ENCODE results near the gene OLFML2B. TPM values are rescaled to one million over a fixed set of nuclear protein-coding genes. Genes with fewer than 3 reads are reported as not detected.

Gene OLFML2B
- total RNA-seq, 4 donors from 2014 or later = 0.11 to 5.7 (median 1.7) TPM

DNA sequence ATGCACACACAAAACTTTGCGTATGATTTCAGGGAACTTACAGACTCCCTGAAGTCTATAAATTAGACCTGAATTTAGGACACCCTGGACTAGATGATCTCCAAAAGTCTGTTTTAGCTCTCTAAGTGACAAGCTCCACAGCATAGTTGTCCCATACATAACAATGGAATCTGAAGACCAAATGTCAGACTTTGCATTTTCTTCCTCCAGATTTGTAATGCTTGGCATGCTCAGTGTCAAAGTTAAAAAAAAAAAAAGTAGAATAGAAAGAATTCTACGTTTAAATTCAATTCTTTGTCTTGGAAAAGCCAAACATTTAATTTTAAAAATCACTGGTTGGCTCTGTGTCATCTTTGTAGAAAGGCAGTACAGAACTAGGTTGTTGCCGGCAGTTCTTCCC is 66.7 kb downstream of the OLFML2B start:
- intact Hi-C loops (cut with DNase I) = no loop called here
- Histone ChIP-seq H3K9me3 (no peaks in the 10 kb centered on the region), H3K27me3 (no peaks in the 10 kb centered on the region), H3K4me1 (peaks cover 0 to 40% (median 8%) of the 10 kb centered on the region in 3 donors), H3K27ac (no peak overlapping the region), H3K36me3 (peaks cover 0 to 26% (median 7%) of the 10 kb centered on the region in 3 donors), H3K4me3 (no peak overlapping the region)
- DNase-seq = no peak
- TF ChIP-seq, protein P1, sequence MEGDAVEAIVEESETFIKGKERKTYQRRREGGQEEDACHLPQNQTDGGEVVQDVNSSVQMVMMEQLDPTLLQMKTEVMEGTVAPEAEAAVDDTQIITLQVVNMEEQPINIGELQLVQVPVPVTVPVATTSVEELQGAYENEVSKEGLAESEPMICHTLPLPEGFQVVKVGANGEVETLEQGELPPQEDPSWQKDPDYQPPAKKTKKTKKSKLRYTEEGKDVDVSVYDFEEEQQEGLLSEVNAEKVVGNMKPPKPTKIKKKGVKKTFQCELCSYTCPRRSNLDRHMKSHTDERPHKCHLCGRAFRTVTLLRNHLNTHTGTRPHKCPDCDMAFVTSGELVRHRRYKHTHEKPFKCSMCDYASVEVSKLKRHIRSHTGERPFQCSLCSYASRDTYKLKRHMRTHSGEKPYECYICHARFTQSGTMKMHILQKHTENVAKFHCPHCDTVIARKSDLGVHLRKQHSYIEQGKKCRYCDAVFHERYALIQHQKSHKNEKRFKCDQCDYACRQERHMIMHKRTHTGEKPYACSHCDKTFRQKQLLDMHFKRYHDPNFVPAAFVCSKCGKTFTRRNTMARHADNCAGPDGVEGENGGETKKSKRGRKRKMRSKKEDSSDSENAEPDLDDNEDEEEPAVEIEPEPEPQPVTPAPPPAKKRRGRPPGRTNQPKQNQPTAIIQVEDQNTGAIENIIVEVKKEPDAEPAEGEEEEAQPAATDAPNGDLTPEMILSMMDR (IDR thresholded peaks at IDR 0.05) = no peak
- no peak for TF ChIP-seq POLR2A (IDR thresholded peaks at IDR 0.05)
- WGBS, 2 donors = 86 to 88% methylated on average over 3 of the region's 3 CpGs

DNA sequence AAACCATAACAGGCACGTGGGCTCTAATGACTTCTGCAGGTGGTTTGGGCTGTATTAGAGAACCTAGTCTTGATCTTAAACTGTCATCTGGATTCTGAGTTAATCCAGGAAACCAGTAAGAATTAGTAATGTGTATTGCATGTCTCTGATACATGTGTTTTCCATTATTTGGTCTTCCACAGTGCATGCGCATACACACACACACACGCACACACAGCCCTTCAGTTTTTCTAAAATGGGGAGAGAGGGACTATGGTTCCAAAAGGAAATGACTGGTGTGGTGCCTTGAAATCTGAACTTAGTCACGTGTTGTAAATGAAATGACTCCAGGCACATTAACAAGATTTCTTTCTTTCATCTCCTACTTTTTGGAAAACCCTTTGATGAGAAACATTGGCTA is 67.6 kb downstream of the OLFML2B start:
- WGBS, 2 donors = 79 to 94% methylated on average over 4 of the region's 4 CpGs
- intact Hi-C loops (cut with DNase I) = no loop called here

DNA sequence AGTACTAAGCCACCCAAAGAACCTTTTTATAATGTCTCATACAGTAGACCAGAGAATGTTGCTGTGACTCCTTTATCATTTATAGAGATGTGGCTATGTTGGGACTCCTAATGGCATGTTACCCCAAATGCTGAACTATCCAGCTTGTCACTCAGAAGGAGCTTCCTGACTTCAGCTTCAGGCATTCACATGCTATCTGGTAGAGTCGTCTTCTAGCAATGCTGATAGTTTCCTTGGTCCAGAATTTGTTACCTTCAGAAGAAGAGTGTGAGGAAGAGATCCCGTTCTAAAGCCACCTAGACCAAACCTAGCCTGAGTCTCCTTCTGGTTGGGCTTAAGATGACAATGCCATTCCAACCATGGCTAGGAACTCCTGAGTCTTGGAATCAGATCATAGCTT is 68.1 kb downstream of the OLFML2B start:
- H3K9me3 ChIP-seq = no peaks in the 10 kb centered on the region
- TF ChIP-seq, protein P1 (IDR thresholded peaks at IDR 0.05) = no peak
- no peak overlapping the region for H3K27ac ChIP-seq
- 81 to 95% methylated on average over 2 of the region's 2 CpGs for WGBS, 2 donors
- peaks cover 0 to 29% (median 0%) of the 10 kb centered on the region in 3 donors for H3K4me1 ChIP-seq
- H3K27me3 ChIP-seq = no peaks in the 10 kb centered on the region
- no peak for DNase-seq
- peaks cover 0 to 21% (median 7%) of the 10 kb centered on the region in 3 donors for H3K36me3 ChIP-seq
- no peak overlapping the region for H3K4me3 ChIP-seq
- intact Hi-C loops (cut with DNase I) = no loop called here

More for the DNA sequence above, 67.6 kb downstream of the OLFML2B start:
- Histone ChIP-seq H3K9me3 (no peaks in the 10 kb centered on the region), H3K4me1 (peaks cover 0 to 31% (median 0%) of the 10 kb centered on the region in 3 donors), H3K36me3 (peaks cover 0 to 26% (median 7%) of the 10 kb centered on the region in 3 donors), H3K27me3 (no peaks in the 10 kb centered on the region), H3K4me3 (no peak overlapping the region), H3K27ac (no peak overlapping the region)
- no peak for TF ChIP-seq POLR2A (IDR thresholded peaks at IDR 0.05)
- TF ChIP-seq, protein P1 (IDR thresholded peaks at IDR 0.05) = no peak
- no peak for DNase-seq

DNA sequence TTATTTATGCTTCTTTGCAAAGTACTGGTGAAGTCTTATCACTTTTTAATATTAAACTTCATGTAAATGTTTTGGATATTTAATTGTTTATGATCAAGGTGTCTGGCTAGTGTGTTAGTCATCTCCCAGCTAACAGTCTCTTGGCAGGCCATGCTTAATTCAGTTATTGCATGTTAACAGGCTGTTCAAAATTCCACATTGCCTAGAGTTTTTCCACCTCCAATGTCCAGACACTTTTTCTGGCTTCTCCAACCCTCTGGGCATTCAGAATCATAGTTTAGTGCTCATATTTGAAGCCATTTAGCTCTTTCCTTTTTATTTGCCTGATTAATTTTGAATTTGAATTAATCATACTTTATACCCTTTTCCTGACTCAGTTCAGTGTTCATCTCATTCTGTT is 69.2 kb downstream of the OLFML2B start:
- no peak overlapping the region for H3K27ac ChIP-seq
- no peak overlapping the region for H3K4me3 ChIP-seq
- DNase-seq = no peak
- peaks cover 0 to 10% (median 7%) of the 10 kb centered on the region in 3 donors for H3K36me3 ChIP-seq
- no peaks in the 10 kb centered on the region for H3K27me3 ChIP-seq
- H3K4me1 ChIP-seq = peaks cover 0 to 39% (median under 1%) of the 10 kb centered on the region in 3 donors
- intact Hi-C loops (cut with DNase I) = no loop called here
- H3K9me3 ChIP-seq = no peaks in the 10 kb centered on the region
- TF ChIP-seq POLR2A (IDR thresholded peaks at IDR 0.05) = no peak
- TF ChIP-seq, protein P1 (IDR thresholded peaks at IDR 0.05) = no peak

- intact Hi-C loops (cut with DNase I) = no loop called here
- H3K27me3 ChIP-seq = no peaks in the 10 kb centered on the region
- 40 to 51% methylated on average over 2 of the region's 2 CpGs for WGBS, 2 donors
- H3K27ac ChIP-seq = no peak overlapping the region
- no peak for DNase-seq
- peaks cover 0 to 8% (median 6%) of the 10 kb centered on the region in 3 donors for H3K36me3 ChIP-seq
- TF ChIP-seq, protein P1 (IDR thresholded peaks at IDR 0.05) = no peak
- no peak for TF ChIP-seq POLR2A (IDR thresholded peaks at IDR 0.05)
- no peak overlapping the region for H3K4me3 ChIP-seq
- no peaks in the 10 kb centered on the region for H3K9me3 ChIP-seq
- H3K4me1 ChIP-seq = peaks cover 0 to 43% (median 5%) of the 10 kb centered on the region in 3 donors
These were observed 69.6 kb downstream of the OLFML2B start for GRCh38 chr1:161954050-161954449.

All from esophagus squamous epithelium (tissue), 5 donors.